Peyer's patch (tissue), 4 donors: ENCODE data around the gene HNRNPCL4. TPM values are rescaled to one million over a fixed set of nuclear protein-coding genes. Genes with fewer than 3 reads are reported as not detected.
"Not testable (repeated sequence)": the region's sequence is repeated elsewhere in the genome, so short reads cannot be mapped to it uniquely, and the experiment has no call there.

Source experiments
- DNase-seq, 3 donors: peaks; one replicate each; pipeline ENCODE4 v3.0.0-alpha.2; 2017 to 2019
- H3K27ac ChIP-seq, 4 donors: fragments of 200-600 bp; sonication (generic); one replicate each; pipeline ENCODE4 v1.5.1; 2016 to 2019
- H3K27me3 ChIP-seq, 2 donors: fragments of 200-600 bp; sonication (generic); one replicate each; pipeline ENCODE4 v1.5.1; 2019
- H3K36me3 ChIP-seq, 3 donors: fragments of 200-600 bp; sonication (generic); one replicate each; pipeline ENCODE4 v1.5.1; 2016 to 2019
- H3K4me1 ChIP-seq, 4 donors: fragments of 200-600 bp; sonication (generic); one replicate each; pipeline ENCODE4 v1.5.1; 2016 to 2019
- H3K4me3 ChIP-seq, 4 donors: fragments of 200-600 bp; sonication (generic); 1 replicate in 3 of 4; 2 replicates in 1 of 4; pipeline ENCODE4 v1.5.1; 2016 to 2019; ENCODE audit warnings: mild to moderate bottlenecking in 1 of 4
- H3K9me3 ChIP-seq, 4 donors: fragments of 200-600 bp; sonication (generic); one replicate each; pipeline ENCODE4 v1.5.1; 2016 to 2019; ENCODE audit warnings: mild to moderate bottlenecking in 1 of 4
- total RNA-seq, 4 donors: library from RNA; depleted of rRNA; stranded (reverse); fragments of >200 nt; gene quantifications; one replicate each; pipeline ENCODE4 v1.1.0, GENCODE V29; 2016

The HNRNPCL4 gene
- not detected for total RNA-seq

GRCh38 chr1:13165531-13165930 lies at the start of gene HNRNPCL4:
Gene HNRNPCL4 (minus strand): TSS chr1:13165631. CDS start chr1:13165467, 164 bp downstream.
- H3K4me1 ChIP-seq, DNase-seq: not testable (repeated sequence)

GRCh38 chr1:13208712-13209111 lies 43.3 kb upstream of the HNRNPCL4 start:
- H3K27ac ChIP-seq, DNase-seq, H3K27me3 ChIP-seq, H3K4me3 ChIP-seq, H3K4me1 ChIP-seq, H3K9me3 ChIP-seq, H3K36me3 ChIP-seq: not testable (repeated sequence)

More at GRCh38 chr1:13165531-13165930, at the start of gene HNRNPCL4:
- H3K36me3 ChIP-seq, H3K4me3 ChIP-seq, H3K27me3 ChIP-seq, H3K27ac ChIP-seq, H3K9me3 ChIP-seq: not testable (repeated sequence)

- not testable (repeated sequence) for H3K4me1 ChIP-seq, H3K9me3 ChIP-seq, H3K27me3 ChIP-seq, H3K36me3 ChIP-seq, DNase-seq, H3K4me3 ChIP-seq, H3K27ac ChIP-seq
These were observed 35.9 kb upstream of the HNRNPCL4 start, which contains the start of gene PRAMEF13 for GRCh38 chr1:13201309-13201708. Gene PRAMEF13 (minus strand): TSS chr1:13201409. CDS start chr1:13199589, 1,820 bp downstream.

- not testable (repeated sequence) for H3K27me3 ChIP-seq, H3K4me1 ChIP-seq, H3K9me3 ChIP-seq, DNase-seq, H3K4me3 ChIP-seq, H3K36me3 ChIP-seq, H3K27ac ChIP-seq
These were observed 6.1 kb upstream of the HNRNPCL4 start, which contains the start of gene PRAMEF9 for GRCh38 chr1:13171548-13171947. Gene PRAMEF9 (plus strand): TSS chr1:13171848. CDS start chr1:13175281, 3,433 bp downstream.

GRCh38 chr1:13155909-13156308 lies 9.5 kb downstream of the HNRNPCL4 start, which contains the start of gene PRAMEF26:
Gene PRAMEF26 (minus strand): TSS chr1:13156009. CDS start chr1:13153095, 2,914 bp downstream.
- H3K4me3 ChIP-seq, H3K27me3 ChIP-seq, H3K4me1 ChIP-seq, DNase-seq, H3K27ac ChIP-seq, H3K36me3 ChIP-seq, H3K9me3 ChIP-seq: not testable (repeated sequence)

GRCh38 chr1:13116754-13117153 lies 48.7 kb downstream of the HNRNPCL4 start, which contains the start of gene HNRNPCL2:
Gene HNRNPCL2 (minus strand): TSS chr1:13116854. CDS start chr1:13116400, 454 bp downstream.
- not testable (repeated sequence) for H3K4me3 ChIP-seq, H3K27me3 ChIP-seq, H3K4me1 ChIP-seq, H3K36me3 ChIP-seq, H3K9me3 ChIP-seq, DNase-seq, H3K27ac ChIP-seq

Other genes with a start within 250 kb of the HNRNPCL4 start
- not detected for gene PRAMEF7, start 249.0 kb downstream of the HNRNPCL4 start, total RNA-seq
- gene PRAMEF6, start 218.1 kb downstream of the HNRNPCL4 start, total RNA-seq, result not detected
- not detected for gene PRAMEF27, start 109.1 kb downstream of the HNRNPCL4 start, total RNA-seq
- not detected for gene HNRNPCL3, start 104.9 kb downstream of the HNRNPCL4 start, total RNA-seq
- not detected for gene PRAMEF25, start 94.9 kb downstream of the HNRNPCL4 start, total RNA-seq
- gene HNRNPCL2, start 48.8 kb downstream of the HNRNPCL4 start, total RNA-seq, result not detected
- gene PRAMEF26, start 9.6 kb downstream of the HNRNPCL4 start, total RNA-seq, result not detected
- gene PRAMEF9, start 6.2 kb upstream of the HNRNPCL4 start, total RNA-seq, result not detected
- gene PRAMEF13, start 35.8 kb upstream of the HNRNPCL4 start, total RNA-seq, result not detected
- gene PRAMEF18, start 60.5 kb upstream of the HNRNPCL4 start, total RNA-seq, result not detected
- not detected for gene PRAMEF5, start 88.6 kb upstream of the HNRNPCL4 start, total RNA-seq
- gene PRAMEF8, start 119.5 kb upstream of the HNRNPCL4 start, total RNA-seq, result not detected
- not detected for gene PRAMEF33, start 137.9 kb upstream of the HNRNPCL4 start, total RNA-seq
- not detected for gene PRAMEF15, start 149.9 kb upstream of the HNRNPCL4 start, total RNA-seq
- not detected for gene PRAMEF14, start 181.5 kb upstream of the HNRNPCL4 start, total RNA-seq
- gene PRAMEF19, start 206.3 kb upstream of the HNRNPCL4 start, total RNA-seq, result not detected
- gene PRAMEF17, start 224.0 kb upstream of the HNRNPCL4 start, total RNA-seq, result not detected
- gene PRAMEF20, start 244.8 kb upstream of the HNRNPCL4 start, total RNA-seq, result not detected